ENCODE results near the gene BRINP2.

Gene BRINP2

DNA sequence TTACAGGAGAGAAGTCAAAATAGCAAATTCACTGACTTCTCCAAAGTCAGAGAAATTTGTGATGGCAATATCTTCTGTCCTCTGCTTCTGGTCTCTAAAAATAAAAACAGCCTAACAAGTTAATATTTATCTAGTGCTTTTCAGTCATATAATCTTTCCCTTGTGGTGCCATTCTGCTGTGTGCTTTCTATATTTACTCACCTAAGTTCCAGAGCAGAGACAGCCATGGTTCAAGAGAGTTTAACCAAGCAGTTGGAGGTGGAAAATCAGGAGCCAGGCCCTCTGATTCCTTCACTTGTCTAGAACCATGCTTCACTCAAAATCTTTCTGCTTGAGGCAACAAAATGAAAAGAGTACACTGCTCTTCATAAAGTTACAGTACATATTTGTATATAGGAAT lies 39.3 kb downstream of the BRINP2 start:
- DNase-seq, result no peak
- intact Hi-C loops (cut with DNase I), result no loop called here

DNA sequence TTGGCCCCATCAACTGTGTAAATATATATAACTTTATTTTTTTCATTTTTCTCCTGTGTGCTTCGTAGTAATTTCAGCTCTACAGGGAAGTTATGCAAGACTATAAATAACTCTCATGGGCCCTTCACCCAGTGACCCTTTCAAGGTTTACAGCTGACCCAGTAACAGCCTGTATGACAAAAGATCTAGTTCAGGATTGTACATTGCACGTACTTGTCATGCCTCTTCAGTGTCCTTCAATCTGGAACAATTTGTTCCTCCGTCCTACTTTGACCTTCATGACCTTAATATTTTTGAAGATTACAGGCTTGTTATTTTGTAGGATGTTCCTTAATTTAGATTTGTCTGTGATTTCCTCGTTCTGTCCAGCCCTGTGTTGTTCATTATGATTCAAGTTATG lies 40.5 kb downstream of the BRINP2 start:
- intact Hi-C loops (cut with DNase I), result no loop called here

GRCh38 chr1:177216587-177217202 lies 45.9 kb downstream of the BRINP2 start:
- intact Hi-C loops (cut with DNase I), result no loop called here
- no peak for DNase-seq

More for the DNA sequence above, 40.5 kb downstream of the BRINP2 start:
- no peak for DNase-seq

DNA sequence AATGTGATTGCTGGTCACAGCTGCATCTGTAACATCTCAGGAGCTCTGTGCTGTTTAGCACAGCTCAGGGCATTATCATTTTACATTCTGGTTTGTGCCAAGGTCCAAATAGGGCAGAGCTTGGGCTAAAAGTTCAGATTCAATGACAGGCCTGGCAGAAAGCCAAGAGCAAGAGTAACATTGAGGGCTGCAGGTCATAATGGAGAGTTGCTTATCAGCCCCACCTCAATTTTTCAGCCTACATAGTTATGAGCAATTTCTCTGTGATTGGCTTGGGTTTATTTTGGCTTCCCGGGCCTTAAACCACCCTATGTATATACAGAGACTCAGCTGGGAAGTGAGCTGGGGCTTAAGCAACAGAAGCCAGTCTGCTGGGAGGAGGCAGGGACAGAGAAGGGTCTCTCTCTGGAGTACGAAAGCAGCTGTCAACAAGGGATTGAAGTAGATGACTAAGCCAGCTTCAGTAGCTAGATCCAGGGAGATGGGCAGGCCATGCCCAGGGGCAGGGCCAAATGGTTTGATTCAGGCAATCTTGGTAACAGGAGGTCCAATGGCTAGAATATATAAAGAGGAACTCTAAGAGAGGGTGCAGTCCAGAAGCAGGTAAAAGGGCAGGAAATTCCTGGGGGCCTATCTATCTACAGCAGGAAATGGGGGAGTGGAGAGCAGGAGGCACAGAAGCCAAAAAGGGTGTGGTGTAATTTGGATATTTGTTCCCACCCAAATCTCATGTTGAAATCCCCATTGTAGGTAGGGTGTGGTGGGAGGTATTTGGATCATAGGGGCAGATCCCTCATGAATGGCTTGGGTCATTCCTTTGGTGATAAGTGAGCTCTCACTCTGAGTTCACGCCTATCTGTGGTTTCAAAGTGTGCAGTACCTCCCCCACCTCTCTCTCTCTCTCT lies 49.0 kb downstream of the BRINP2 start:
- intact Hi-C loops (cut with DNase I), result no loop called here
- peak in 1 of 10 donors; percentile 65 for DNase-seq

- intact Hi-C loops (cut with DNase I), result no loop called here
- DNase-seq, result no peak
Measured at GRCh38 chr1:177223359-177223758, 52.6 kb downstream of the BRINP2 start.

- DNase-seq, result no peak
- intact Hi-C loops (cut with DNase I), result no loop called here
Measured at GRCh38 chr1:177227978-177228692, 57.4 kb downstream of the BRINP2 start.

- no peak for DNase-seq
- intact Hi-C loops (cut with DNase I), result no loop called here
Measured at GRCh38 chr1:177228693-177229065, 57.9 kb downstream of the BRINP2 start.

GRCh38 chr1:177229781-177230180 lies 59.0 kb downstream of the BRINP2 start:
- peak in 7 of 10 donors; percentile 21 to 94 (median 69) for DNase-seq
- intact Hi-C loops (cut with DNase I), result no loop called here

- intact Hi-C loops (cut with DNase I), result no loop called here
- no peak for DNase-seq
Measured at GRCh38 chr1:177230228-177231016, 59.7 kb downstream of the BRINP2 start.

DNA sequence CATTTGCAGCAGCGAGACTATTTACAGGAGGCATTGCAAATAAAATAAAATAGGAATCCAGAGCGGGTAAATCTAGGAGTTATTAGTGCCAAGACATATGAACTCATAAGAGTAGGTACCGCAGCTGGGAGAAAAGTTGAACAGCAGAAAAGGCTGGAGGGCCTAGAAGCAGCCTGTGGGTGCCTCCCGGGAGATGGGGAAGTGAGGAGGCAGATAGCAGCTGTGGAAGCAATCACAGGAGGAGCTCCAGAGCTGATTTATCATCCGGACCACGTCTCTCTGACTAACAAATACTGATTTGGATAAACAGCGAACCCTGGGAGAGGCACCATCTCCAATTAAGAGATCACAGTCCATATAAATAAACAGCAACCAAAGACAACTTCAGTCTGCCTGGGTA lies 64.6 kb downstream of the BRINP2 start:
- intact Hi-C loops (cut with DNase I), result no loop called here
- DNase-seq, result peak in 1 of 10 donors; percentile 87

DNA sequence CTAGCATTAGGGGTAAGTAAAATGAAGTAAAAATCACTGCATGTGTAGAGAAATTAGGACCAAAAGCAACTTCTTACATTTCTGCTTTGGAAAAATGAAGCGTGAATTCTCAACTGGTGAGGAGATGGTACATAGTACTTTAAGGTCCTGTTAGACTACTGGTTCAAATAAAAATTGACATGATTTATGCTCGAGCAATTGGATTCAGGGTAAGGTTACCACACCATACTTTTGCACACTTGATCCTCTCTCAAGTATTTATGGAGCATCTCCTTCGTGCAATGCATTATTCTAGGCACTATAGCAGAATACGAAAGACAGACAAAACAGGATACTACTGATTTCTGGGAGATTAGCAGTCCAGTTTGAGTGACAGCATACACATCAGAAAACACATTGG lies 66.2 kb downstream of the BRINP2 start:
- intact Hi-C loops (cut with DNase I), result no loop called here
- DNase-seq, result no peak

DNA sequence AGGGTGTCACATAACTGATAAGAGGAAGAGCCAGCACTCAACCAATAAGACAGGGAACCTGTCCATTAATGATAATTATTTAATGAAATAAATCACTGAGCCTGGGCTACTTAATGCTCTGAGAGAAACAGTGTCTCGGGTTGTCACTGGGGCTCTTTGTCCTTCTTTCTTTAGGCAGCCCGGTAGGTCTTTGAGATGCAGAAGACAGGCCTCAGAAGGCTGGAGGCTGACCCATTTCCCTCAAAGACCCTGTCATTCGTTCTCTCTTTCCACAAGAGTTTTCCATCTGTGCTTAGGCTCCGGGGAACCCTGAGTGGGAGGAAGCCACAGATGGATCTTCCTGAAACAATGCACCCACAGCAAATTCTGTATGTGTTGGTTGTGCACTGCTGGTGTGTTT lies 68.2 kb downstream of the BRINP2 start:
- intact Hi-C loops (cut with DNase I), result no loop called here
- peak in 1 of 10 donors; percentile 19 for DNase-seq

- DNase-seq, result peak in 1 of 10 donors; percentile 76
- intact Hi-C loops (cut with DNase I), result no loop called here
Measured at GRCh38 chr1:177239792-177240191, 69.0 kb downstream of the BRINP2 start.

GRCh38 chr1:177243773-177244172 lies 73.0 kb downstream of the BRINP2 start:
- intact Hi-C loops (cut with DNase I), result no loop called here
- no peak for DNase-seq

DNA sequence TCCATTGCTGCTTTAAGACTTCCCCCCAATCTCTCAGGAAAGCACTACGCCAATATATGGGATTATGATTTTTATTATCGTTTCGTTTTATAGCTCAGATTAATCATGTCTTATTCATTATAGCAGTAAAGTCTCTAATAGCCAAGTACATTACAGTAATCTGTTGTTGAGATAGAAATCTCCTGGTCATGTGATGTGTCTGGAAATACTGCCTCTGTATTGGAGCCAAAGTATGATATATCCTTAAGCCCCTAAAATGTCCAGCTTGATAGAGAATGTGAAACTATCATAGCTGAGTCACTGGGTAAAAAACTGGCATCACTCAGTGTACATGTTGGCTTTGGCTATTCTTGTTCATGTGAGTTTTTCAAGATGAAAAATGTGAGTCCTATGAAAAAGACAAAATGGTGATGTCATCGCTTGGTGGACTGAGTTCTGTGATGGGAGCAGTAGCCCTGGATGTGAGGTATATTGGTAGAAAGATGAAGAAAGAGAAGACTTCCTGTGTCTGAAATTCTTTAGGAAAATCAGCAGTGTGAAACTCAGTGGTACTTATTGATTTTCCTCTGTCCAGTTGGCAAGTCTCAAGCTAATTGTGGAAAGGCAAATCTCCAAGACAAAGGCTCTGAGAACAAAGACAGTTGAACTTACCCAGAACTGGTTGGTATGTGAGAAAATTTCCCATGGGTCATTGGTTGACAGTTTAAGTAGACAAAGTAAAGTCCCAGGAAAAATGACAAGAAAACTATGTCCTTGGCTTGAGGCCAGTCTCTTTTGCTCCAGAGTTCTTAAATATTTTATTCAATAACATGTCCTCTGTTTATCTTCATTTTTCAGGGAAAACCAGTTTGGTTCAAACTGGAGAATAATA lies 76.2 kb downstream of the BRINP2 start:
- intact Hi-C loops (cut with DNase I), result no loop called here

DNA sequence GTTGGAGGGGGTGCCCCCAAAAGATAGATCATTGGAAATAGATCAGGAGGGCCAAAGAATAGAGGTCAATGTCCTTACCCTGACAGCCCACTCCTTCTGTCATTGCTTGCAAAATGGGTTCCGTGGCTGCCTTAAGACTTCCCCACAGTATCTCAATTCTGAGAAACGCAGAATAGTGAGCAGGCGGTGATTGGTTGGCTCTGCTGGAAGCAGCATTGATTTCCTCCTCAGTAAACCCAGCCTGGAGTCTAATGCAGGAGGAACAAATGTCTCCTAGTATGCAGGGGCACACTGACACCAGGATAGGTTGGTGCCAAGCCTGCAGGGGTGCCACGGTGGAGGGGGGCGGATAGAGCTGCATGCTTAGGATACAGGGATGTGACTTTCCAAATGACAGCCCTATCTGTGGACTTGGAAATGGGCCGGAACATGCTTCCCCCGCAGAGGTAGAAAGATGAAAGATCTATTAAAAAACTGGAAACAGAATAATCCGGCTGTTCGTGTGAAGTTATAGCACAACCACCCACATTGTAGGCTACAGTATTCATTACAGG lies 76.9 kb downstream of the BRINP2 start:
- intact Hi-C loops (cut with DNase I), result no loop called here
- peak in 4 of 10 donors; percentile 28 to 89 (median 80) for DNase-seq

More for the DNA sequence above, 76.2 kb downstream of the BRINP2 start:
- DNase-seq, result no peak

DNA sequence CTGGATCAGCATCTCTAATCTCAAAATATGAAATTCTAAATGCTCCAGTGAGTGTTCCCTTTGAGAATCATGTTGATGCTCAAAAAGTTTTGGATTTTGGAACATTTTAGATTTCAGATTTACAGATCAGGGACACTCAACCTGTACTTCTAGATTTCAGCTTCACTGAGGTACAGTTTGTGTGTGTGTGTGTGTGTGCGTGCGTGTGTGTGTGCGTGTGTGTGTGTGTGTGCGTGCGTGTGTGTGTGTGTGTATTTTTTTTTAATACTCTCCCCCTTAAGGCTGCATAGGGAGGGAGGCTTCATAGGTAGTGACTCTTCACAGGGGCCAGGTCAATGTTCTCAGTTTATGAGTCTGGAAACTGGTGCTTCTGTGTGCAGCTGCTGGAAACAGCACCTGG lies 77.5 kb downstream of the BRINP2 start:
- no peak for DNase-seq
- intact Hi-C loops (cut with DNase I), result no loop called here

DNA sequence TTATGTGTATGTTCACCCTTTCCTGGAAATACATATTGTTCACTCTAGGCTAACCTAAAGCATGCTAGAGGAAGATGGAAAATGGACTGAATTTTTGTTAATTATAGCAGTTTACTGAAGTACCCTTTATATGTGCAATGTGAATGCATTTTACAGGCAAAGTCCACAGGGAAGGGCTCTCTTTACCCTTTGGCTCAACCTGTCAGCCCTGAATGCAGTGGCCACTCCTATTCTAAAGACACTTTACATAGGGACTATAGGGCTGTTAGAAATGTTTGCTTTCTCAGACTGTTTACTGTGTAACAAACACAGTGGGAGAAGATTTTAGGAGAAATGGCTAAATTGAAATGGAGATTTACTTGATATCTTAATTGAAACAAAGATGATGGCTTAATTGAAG lies 78.5 kb downstream of the BRINP2 start:
- no peak for DNase-seq
- intact Hi-C loops (cut with DNase I), result no loop called here

- intact Hi-C loops (cut with DNase I), result no loop called here
- DNase-seq, result no peak
Measured at GRCh38 chr1:177252877-177253276, 82.1 kb downstream of the BRINP2 start.

Measured in posterior cingulate gyrus (tissue), 11 donors.